K562 (cell line): Measurements from ENCODE around the gene SLC1A2. TPM values are rescaled to one million over a fixed set of nuclear protein-coding genes. Genes with fewer than 3 reads are reported as not detected.

ENCODE experiments used
- ATAC-seq: fragments of 200-7000 bp; cut with Tn5 transposase; 3 replicates; pipeline ENCODE4 v1.9.1; 2020; ENCODE audit warnings: moderate library complexity
- BruUV-seq: library from RNA; stranded (reverse); fragments of 400-500 nt; replicated peaks from 2 replicates; lab custom pipeline; 2021; lab: Mats Ljungman, UMichigan
- CTCF ChIA-PET: fragments of 300-600 bp; formaldehyde crosslinking; extraction: SDS; loops from one replicate; lab custom pipeline; 2021; ENCODE audit warnings: low intra/inter-chr PET ratio; lab: Yijun Ruan, JAX
- POLR2A ChIA-PET: fragments of 300-600, 350-650 bp; sonication (Branson Sonifier 250); formaldehyde crosslinking; extraction: SDS; loops from one replicate; lab custom pipeline; 2021; ENCODE audit warnings: antibody characterized with exemption, inconsistent platforms; lab: Yijun Ruan, JAX
- DNase-seq, 4 experiments: peaks; one replicate each; pipeline versions ENCODE4 v3.0.0 to v3.0.0-alpha.2; 2011 to 2018; ENCODE audit warnings: low spot score in 3 of 4, mixed read lengths in 3 of 4; ENCODE audit errors: extremely low read depth in 1 of 4
- FAIRE-seq: peaks from 2 replicates; lab custom pipeline; 2011; peaks lifted over from hg19 to GRCh38; lab: Jason Lieb, UNC
- H2AFZ ChIP-seq: 2 replicates; pipeline ENCODE4 v1.6.0; 2011; ENCODE audit warnings: low read depth, low read length, control low read depth, inconsistent platforms
- H3K27ac ChIP-seq: fragments of 200-600 bp; 3 replicates; pipeline ENCODE4 v1.8.0; 2011; ENCODE audit warnings: low read depth, mild to moderate bottlenecking, control low read depth, inconsistent platforms, low read length, moderate library complexity, mixed read lengths; ENCODE audit errors: extremely low read depth
- H3K27me3 ChIP-seq, 2 experiments: fragments of 300-600 bp in 1 of 2; 2 replicates in 1 of 2; 3 replicates in 1 of 2; pipeline versions ENCODE4 v1.6.0 to v1.8.0; 2011; ENCODE audit warnings: inconsistent platforms in 2 of 2, low read length in 2 of 2, mild to moderate bottlenecking in 1 of 2, mixed read lengths in 1 of 2, moderate library complexity in 1 of 2; ENCODE audit not compliant: control insufficient read depth in 2 of 2, insufficient read depth in 2 of 2
- H3K36me3 ChIP-seq: fragments of 300-600 bp; 3 replicates; pipeline ENCODE4 v1.8.0; 2011; ENCODE audit warnings: mild to moderate bottlenecking, low read length, inconsistent platforms; ENCODE audit not compliant: control insufficient read depth, insufficient read depth
- H3K4me1 ChIP-seq, 2 experiments: fragments of 200-600 bp in 1 of 2; replicated peaks in 1 of 2; 2 replicates in 1 of 2; 3 replicates in 1 of 2; pipeline versions ENCODE4 v1.5.1 to v1.8.0; 2011; ENCODE audit warnings: inconsistent platforms in 2 of 2, low read length in 2 of 2, mild to moderate bottlenecking in 1 of 2, mixed read lengths in 1 of 2, moderate library complexity in 1 of 2; ENCODE audit not compliant: control insufficient read depth in 2 of 2, insufficient read depth in 2 of 2
- H3K4me2 ChIP-seq: 2 replicates; pipeline ENCODE4 v1.6.1; 2011; ENCODE audit warnings: low read length, control low read depth, inconsistent platforms, mixed read lengths; ENCODE audit not compliant: insufficient read depth
- H3K4me3 ChIP-seq: fragments of 200-600 bp; sonication (generic), shearing (Covaris generic); 2 replicates; pipeline ENCODE4 v1.5.1; 2016; ENCODE audit warnings: control low read depth, inconsistent platforms
- H3K79me2 ChIP-seq: fragments of 200-600 bp; 3 replicates; pipeline ENCODE4 v1.8.0; 2011; ENCODE audit warnings: low read length, inconsistent platforms; ENCODE audit not compliant: control insufficient read depth, insufficient read depth
- H3K9ac ChIP-seq, 2 experiments: 2 replicates each; pipeline versions ENCODE4 v1.6.0 to v1.6.1; 2011; ENCODE audit warnings: low read depth in 2 of 2, low read length in 2 of 2, control low read depth in 1 of 2, inconsistent platforms in 1 of 2, mild to moderate bottlenecking in 1 of 2, mixed read lengths in 1 of 2; ENCODE audit not compliant: insufficient read depth in 1 of 2
- H3K9me1 ChIP-seq: one replicate; pipeline ENCODE4 v1.6.0; 2011; ENCODE audit warnings: inconsistent platforms, mild to moderate bottlenecking, low read length, moderate library complexity; ENCODE audit not compliant: control insufficient read depth, insufficient read depth
- H3K9me3 ChIP-seq: replicated peaks from 2 replicates; pipeline ENCODE4 v1.5.1; 2011; ENCODE audit warnings: low read depth, low read length, inconsistent platforms; ENCODE audit not compliant: control insufficient read depth, insufficient read depth
- H4K20me1 ChIP-seq: replicated peaks from 2 replicates; pipeline ENCODE4 v1.6.1; 2011; ENCODE audit warnings: low read length, inconsistent platforms, mixed read lengths; ENCODE audit not compliant: control insufficient read depth, insufficient read depth
- ELF2 ChIP-seq: fragments of 250-450 bp; sonication (Bioruptor Pico); IDR thresholded peaks from 2 replicates; pipeline ENCODE4 v1.5.0; 2021; ENCODE audit warnings: mild to moderate bottlenecking
- ETV1 ChIP-seq: fragments of 450-650 bp; conservative IDR thresholded peaks from 2 replicates; pipeline ENCODE4 v1.6.1; 2016; ENCODE audit warnings: missing genetic modification characterization, control low read depth, low read depth, missing compliant biosample characterization
- FOS ChIP-seq: IDR thresholded peaks from 3 replicates; pipeline ENCODE4 v1.6.1; 2011; ENCODE audit not compliant: insufficient read length; ENCODE audit errors: extremely low read depth
- HMG20A ChIP-seq: fragments of 450-650 bp; formaldehyde crosslinking; conservative IDR thresholded peaks from 2 replicates; pipeline ENCODE4 v1.4.0; 2020; ENCODE audit warnings: mild to moderate bottlenecking, mixed read lengths
- IRF2 ChIP-seq: sonication (generic); formaldehyde crosslinking; IDR thresholded peaks from 2 replicates; pipeline ENCODE4 v1.8.1; 2022; ENCODE audit warnings: mild to moderate bottlenecking, missing genetic modification reagents
- MIER1 ChIP-seq: fragments of 450-650 bp; IDR thresholded peaks from 2 replicates; pipeline ENCODE4 v1.6.1; 2016; ENCODE audit warnings: antibody characterized with exemption, mild to moderate bottlenecking, low read depth
- NFIX ChIP-seq: fragments of 250-450 bp; sonication (Bioruptor Pico); IDR thresholded peaks from 2 replicates; pipeline ENCODE4 v1.4.0; 2020; ENCODE audit warnings: low read depth, mild to moderate bottlenecking, moderate library complexity
- NR4A1 ChIP-seq, 2 experiments: fragments of 250-450 bp in 1 of 2; fragments of 450-650 bp in 1 of 2; sonication (Bioruptor Pico) in 1 of 2; IDR thresholded peaks; 2 replicates each; pipeline versions ENCODE4 v1.4.0 to v1.6.1; 2016 to 2020; ENCODE audit warnings: mild to moderate bottlenecking in 2 of 2, missing compliant biosample characterization in 1 of 2, missing genetic modification characterization in 1 of 2, moderate library complexity in 1 of 2
- PURB ChIP-seq: sonication (generic); formaldehyde crosslinking; IDR thresholded peaks from 2 replicates; pipeline ENCODE4 v1.9.0; 2021; ENCODE audit warnings: low read depth, mild to moderate bottlenecking, missing genetic modification reagents
- RBM15 ChIP-seq: fragments of 200-400 bp; formaldehyde crosslinking; IDR thresholded peaks from 2 replicates; pipeline ENCODE4 v1.6.1; 2018; ENCODE audit warnings: mild to moderate bottlenecking, low read length, moderate library complexity; ENCODE audit not compliant: insufficient read depth
- SPI1 ChIP-seq: IDR thresholded peaks from 2 replicates; pipeline ENCODE4 v1.6.1; 2011; ENCODE audit warnings: low read depth, low read length, control low read depth, borderline replicate concordance
- TEAD4 ChIP-seq, 2 experiments: sonication (generic) in 1 of 2; formaldehyde crosslinking in 1 of 2; IDR thresholded peaks; 2 replicates each; pipeline versions ENCODE4 v1.6.1 to v1.8.0; 2012 to 2022; ENCODE audit warnings: borderline replicate concordance in 1 of 2, inconsistent platforms in 1 of 2, low read length in 1 of 2, mild to moderate bottlenecking in 1 of 2, missing genetic modification reagents in 1 of 2
- ZSCAN29 ChIP-seq: fragments of 450-650 bp; IDR thresholded peaks from 2 replicates; pipeline ENCODE4 v1.6.1; 2017
- WGBS: fragments of 100-300 bp; shearing (Covaris generic); methylation state at CpG from one replicate; pipeline ENCODE4 v1.1.6; 2016; ENCODE audit warnings: low coverage, mixed read lengths; ENCODE audit not compliant: insufficient coverage; ENCODE audit errors: missing lambda C conversion rate; 5-methylcytosine and 5-hydroxymethylcytosine counted together
- in situ Hi-C: fragments of 300-500 bp; cut with MboI; formaldehyde crosslinking; loops from 4 replicates; pipeline ENCODE4 v1.15.0; 2018; ENCODE audit warnings: inconsistent platforms, mixed read lengths
- intact Hi-C: fragments of 100-400 bp; cut with micrococcal nuclease; formaldehyde crosslinking; loops from 2 replicates; pipeline ENCODE4 v1.14.2; 2022
- polyA plus RNA-seq, 8 experiments: library from polyadenylated mRNA; depleted of rRNA in 4 of 8; stranded (reverse) in 5 of 8; unstranded in 3 of 8; fragments of >200 nt; fragmentation: Nextera tagmentation in 2 of 8; fragmentation: Illumina TruSeq in 1 of 8; extraction: Ambion mirVana in 2 of 8; extraction: Trizol in 1 of 8; gene quantifications; 2 replicates each; pipeline versions ENCODE4 v1.2.1 to v1.2.3, GENCODE V29; 2011 to 2014; ENCODE audit warnings: inconsistent platforms in 1 of 8, missing spikeins in 1 of 8
- total RNA-seq, 7 experiments: library from RNA; depleted of rRNA in 6 of 7; stranded (reverse); fragments of >200 nt in 6 of 7; fragmentation: Illumina TruSeq in 2 of 7; extraction: Trizol in 2 of 7; gene quantifications; 2 replicates each; pipeline versions ENCODE4 v1.2.1 to v1.2.3, GENCODE V29; 2011 to 2021; ENCODE audit warnings: low replicate concordance in 1 of 7
- TF ChIP-seq, protein P1 (sequence below), 2 experiments: IDR thresholded peaks in 1 of 2; conservative IDR thresholded peaks in 1 of 2; 2 replicates each; pipeline ENCODE4 v1.6.1; 2016; ENCODE audit warnings: low read depth in 2 of 2, mild to moderate bottlenecking in 1 of 2, missing compliant biosample characterization in 1 of 2, missing genetic modification characterization in 1 of 2, moderate library complexity in 1 of 2
- TF ChIP-seq, protein P2 (sequence below): fragments of 250-450 bp; sonication (Bioruptor Pico); IDR thresholded peaks from 2 replicates; pipeline ENCODE4 v1.4.0; 2020; ENCODE audit warnings: mild to moderate bottlenecking
- TF ChIP-seq, protein P3 (sequence below): sonication (generic); formaldehyde crosslinking; IDR thresholded peaks from 2 replicates; pipeline ENCODE4 v1.8.0; 2022; ENCODE audit warnings: mild to moderate bottlenecking, missing genetic modification reagents

The SLC1A2 gene
- total and polyA plus RNA-seq, 9 of the 15 experiments (the other 6 are each of a cell fraction or from before 2014, with no cell fraction given): 0.03 to 0.07 (median 0.04) TPM; not detected in 5

DNA sequence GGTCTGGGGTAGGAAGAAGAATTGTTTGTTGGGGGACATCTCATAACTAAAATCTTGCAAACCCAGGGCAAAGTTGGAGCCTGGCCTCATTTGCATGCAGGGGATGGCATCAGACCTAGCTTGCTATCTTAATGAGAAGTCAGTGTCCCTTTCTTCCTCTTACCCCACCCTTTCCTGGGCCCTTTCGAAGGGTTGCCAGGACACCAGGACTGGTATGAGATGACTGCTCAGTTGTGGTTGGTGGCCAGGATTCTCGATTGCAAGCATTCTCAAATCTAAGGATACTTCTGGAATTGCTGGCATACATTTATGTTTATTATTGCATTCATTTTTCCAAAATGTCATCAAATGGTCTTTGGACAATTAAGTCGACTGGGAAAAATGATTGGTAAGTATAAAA lies 131.0 kb downstream of the SLC1A2 start:
- Histone ChIP-seq H3K79me2 (no peaks in the 10 kb centered on the region), H3K36me3 (no peaks in the 10 kb centered on the region), H4K20me1 (no peaks in the 10 kb centered on the region), H3K27me3 (no peaks in the 10 kb centered on the region; a peak in 1 of 5 replicates), H3K4me3 (no peak overlapping the region), H3K9me3 (no peaks in the 10 kb centered on the region), H2AFZ (no peak overlapping the region), H3K4me2 (no peak overlapping the region), H3K9me1 (no peaks in the 10 kb centered on the region), H3K9ac (no peak overlapping the region), H3K27ac (no peak overlapping the region), H3K4me1 (no peaks in the 10 kb centered on the region)
- intact Hi-C loops (no loop called here), in situ Hi-C loops (no loop called here)
- 0% methylated on average over 3 of the region's 3 CpGs for WGBS
- POLR2A ChIA-PET: no interaction called here
- ATAC-seq: no peak
- CTCF ChIA-PET: no interaction called here
- no peak for FAIRE-seq
- no TSS peak for BruUV-seq
- TF ChIP-seq NFIX (no peak), IRF2 (CRISPR knock-in tag) (no peak), TEAD4 (IDR thresholded peaks at IDR 0.05; ENCODE audit: low read length) (no peak), TEAD4 (CRISPR knock-in tag; IDR thresholded peaks at IDR 0.05; ENCODE audit: borderline replicate concordance) (no peak), MIER1 (no peak), ZSCAN29 (no peak), RBM15 (no peak), FOS (no peak), ETV1 (no peak), PURB (CRISPR knock-in tag) (no peak), ELF2 (CRISPR knock-in tag) (no peak), HMG20A (no peak), SPI1 (no peak), NR4A1 (CRISPR knock-in tag; IDR thresholded peaks at IDR 0.05) (no peak), NR4A1 (tag; IDR thresholded peaks at IDR 0.05) (no peak)
- TF ChIP-seq, protein P1, sequence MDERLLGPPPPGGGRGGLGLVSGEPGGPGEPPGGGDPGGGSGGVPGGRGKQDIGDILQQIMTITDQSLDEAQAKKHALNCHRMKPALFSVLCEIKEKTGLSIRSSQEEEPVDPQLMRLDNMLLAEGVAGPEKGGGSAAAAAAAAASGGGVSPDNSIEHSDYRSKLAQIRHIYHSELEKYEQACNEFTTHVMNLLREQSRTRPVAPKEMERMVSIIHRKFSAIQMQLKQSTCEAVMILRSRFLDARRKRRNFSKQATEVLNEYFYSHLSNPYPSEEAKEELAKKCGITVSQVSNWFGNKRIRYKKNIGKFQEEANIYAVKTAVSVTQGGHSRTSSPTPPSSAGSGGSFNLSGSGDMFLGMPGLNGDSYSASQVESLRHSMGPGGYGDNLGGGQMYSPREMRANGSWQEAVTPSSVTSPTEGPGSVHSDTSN (CRISPR knock-in tag; IDR thresholded peaks at IDR 0.05; ENCODE audit: low read depth): no peak
- TF ChIP-seq, protein P1 (tag; conservative IDR thresholded peaks at IDR 0.05; ENCODE audit: low read depth): no peak
- TF ChIP-seq, protein P2, sequence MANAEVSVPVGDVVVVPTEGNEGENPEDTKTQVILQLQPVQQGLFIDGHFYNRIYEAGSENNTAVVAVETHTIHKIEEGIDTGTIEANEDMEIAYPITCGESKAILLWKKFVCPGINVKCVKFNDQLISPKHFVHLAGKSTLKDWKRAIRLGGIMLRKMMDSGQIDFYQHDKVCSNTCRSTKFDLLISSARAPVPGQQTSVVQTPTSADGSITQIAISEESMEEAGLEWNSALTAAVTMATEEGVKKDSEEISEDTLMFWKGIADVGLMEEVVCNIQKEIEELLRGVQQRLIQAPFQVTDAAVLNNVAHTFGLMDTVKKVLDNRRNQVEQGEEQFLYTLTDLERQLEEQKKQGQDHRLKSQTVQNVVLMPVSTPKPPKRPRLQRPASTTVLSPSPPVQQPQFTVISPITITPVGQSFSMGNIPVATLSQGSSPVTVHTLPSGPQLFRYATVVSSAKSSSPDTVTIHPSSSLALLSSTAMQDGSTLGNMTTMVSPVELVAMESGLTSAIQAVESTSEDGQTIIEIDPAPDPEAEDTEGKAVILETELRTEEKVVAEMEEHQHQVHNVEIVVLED: no peak
- TF ChIP-seq, protein P3, sequence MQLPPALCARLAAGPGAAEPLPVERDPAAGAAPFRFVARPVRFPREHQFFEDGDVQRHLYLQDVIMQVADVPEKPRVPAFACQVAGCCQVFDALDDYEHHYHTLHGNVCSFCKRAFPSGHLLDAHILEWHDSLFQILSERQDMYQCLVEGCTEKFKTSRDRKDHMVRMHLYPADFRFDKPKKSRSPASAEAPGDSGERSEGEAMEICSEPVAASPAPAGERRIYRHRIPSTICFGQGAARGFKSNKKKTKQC: no peak
- DNase-seq: no peak
